HepG2 (cell line): ENCODE results near the gene MKRN1. TPM values are rescaled to one million over a fixed set of nuclear protein-coding genes. Genes with fewer than 3 reads are reported as not detected.

Experiments used
- ATAC-seq: fragments of 200-7000 bp; cut with Tn5 transposase; 3 replicates; pipeline ENCODE4 v1.9.1; 2020; ENCODE audit warnings: mild to moderate bottlenecking, moderate library complexity
- Bru-seq: library from RNA; stranded (reverse); fragments of 400-500 nt; gene quantifications from one replicate; lab custom pipeline; 2021; lab: Mats Ljungman, UMichigan
- BruChase-seq, 2 experiments: library from RNA; stranded (reverse); fragments of 400-500 nt; gene quantifications; one replicate each; lab custom pipeline; 2021; lab: Mats Ljungman, UMichigan
- BruUV-seq: library from RNA; stranded (reverse); fragments of 400-500 nt; replicated peaks from 2 replicates; lab custom pipeline; 2021; lab: Mats Ljungman, UMichigan
- CTCF ChIA-PET: fragments of 300-600 bp; formaldehyde crosslinking; extraction: SDS; loops from one replicate; lab custom pipeline; 2021; ENCODE audit warnings: low total read pairs, inconsistent platforms, low intra/inter-chr PET ratio; lab: Yijun Ruan, JAX
- POLR2A ChIA-PET: fragments of 350-600 bp; sonication (Branson Sonifier 250); formaldehyde crosslinking; loops from one replicate; lab custom pipeline; 2020; ENCODE audit warnings: antibody characterized with exemption, inconsistent platforms; lab: Yijun Ruan, JAX
- DNase-seq: peaks from one replicate; pipeline ENCODE4 v3.0.0-alpha.2; 2015; ENCODE audit warnings: low spot score
- FAIRE-seq: peaks from 3 replicates; lab custom pipeline; 2011; peaks lifted over from hg19 to GRCh38; lab: Jason Lieb, UNC
- H2AFZ ChIP-seq: one replicate; pipeline ENCODE4 v1.6.1; 2011; ENCODE audit warnings: low read length, inconsistent platforms
- H3K27ac ChIP-seq: fragments of 300-600 bp; 3 replicates; pipeline ENCODE4 v1.8.0; 2011; ENCODE audit warnings: mixed run types, mild to moderate bottlenecking, mixed read lengths, low read length, inconsistent platforms; ENCODE audit not compliant: insufficient read depth; ENCODE audit errors: extremely low read length
- H3K27me3 ChIP-seq, 2 experiments: fragments of 200-600 bp in 1 of 2; 2 replicates in 1 of 2; 3 replicates in 1 of 2; pipeline versions ENCODE4 v1.6.0 to v1.8.0; 2011; ENCODE audit warnings: low read length in 2 of 2, mild to moderate bottlenecking in 2 of 2, moderate library complexity in 2 of 2, inconsistent platforms in 1 of 2; ENCODE audit not compliant: insufficient read depth in 2 of 2, control insufficient read depth in 1 of 2
- H3K36me3 ChIP-seq, 2 experiments: fragments of 200-600 bp in 1 of 2; replicated peaks in 1 of 2; 2 replicates in 1 of 2; 3 replicates in 1 of 2; pipeline versions ENCODE4 v1.5.1 to v1.8.0; 2011; ENCODE audit warnings: low read length in 2 of 2, inconsistent platforms in 1 of 2; ENCODE audit not compliant: insufficient read depth in 2 of 2, control insufficient read depth in 1 of 2
- H3K4me1 ChIP-seq: 2 replicates; pipeline ENCODE4 v1.5.1; 2012; ENCODE audit warnings: low read length, inconsistent platforms; ENCODE audit not compliant: insufficient read depth
- H3K4me2 ChIP-seq: 2 replicates; pipeline ENCODE4 v1.6.0; 2011; ENCODE audit warnings: low read depth, low read length, inconsistent platforms
- H3K4me3 ChIP-seq, 3 experiments: fragments of 200-600 bp in 1 of 3; sonication (generic), shearing (Covaris generic) in 1 of 3; replicated peaks in 1 of 3; 2 replicates each; pipeline ENCODE4 v1.5.1; 2011 to 2016; ENCODE audit warnings: low read length in 3 of 3, inconsistent platforms in 2 of 3, low read depth in 2 of 3, mild to moderate bottlenecking in 2 of 3, control low read depth in 1 of 3, mixed read lengths in 1 of 3; ENCODE audit not compliant: insufficient read depth in 1 of 3
- H3K79me2 ChIP-seq: one replicate; pipeline ENCODE4 v1.6.1; 2011; ENCODE audit warnings: low read length, inconsistent platforms; ENCODE audit not compliant: insufficient read depth
- H3K9ac ChIP-seq: 2 replicates; pipeline ENCODE4 v1.6.0; 2011; ENCODE audit warnings: mild to moderate bottlenecking, low read depth, low read length, inconsistent platforms; ENCODE audit not compliant: insufficient read depth
- H3K9me3 ChIP-seq: 2 replicates; pipeline ENCODE4 v1.5.1; 2012; ENCODE audit warnings: mild to moderate bottlenecking, low read length
- H4K20me1 ChIP-seq: 2 replicates; pipeline ENCODE4 v1.6.0; 2011; ENCODE audit warnings: inconsistent platforms, mild to moderate bottlenecking, low read length, moderate library complexity; ENCODE audit not compliant: insufficient read depth
- ATF5 ChIP-seq: sonication (generic); formaldehyde crosslinking; IDR thresholded peaks from 2 replicates; pipeline ENCODE4 v1.4.0; 2020; ENCODE audit warnings: mild to moderate bottlenecking, low read depth, missing genetic modification reagents
- DZIP1 ChIP-seq: sonication (generic); formaldehyde crosslinking; IDR thresholded peaks from 2 replicates; pipeline ENCODE4 v1.5.0; 2020; ENCODE audit warnings: mild to moderate bottlenecking, missing genetic modification reagents
- NFKB2 ChIP-seq: sonication (generic); formaldehyde crosslinking; IDR thresholded peaks from 2 replicates; pipeline ENCODE4 v1.4.0; 2020; ENCODE audit warnings: missing genetic modification reagents, borderline replicate concordance
- NRL ChIP-seq: sonication (generic); formaldehyde crosslinking; IDR thresholded peaks from 2 replicates; pipeline ENCODE4 v1.5.0; 2020; ENCODE audit warnings: missing genetic modification reagents, mild to moderate bottlenecking, moderate library complexity, borderline replicate concordance
- RARA ChIP-seq: IDR thresholded peaks from 2 replicates; pipeline ENCODE4 v1.6.1; 2016; ENCODE audit warnings: missing genetic modification reagents, missing compliant biosample characterization
- TBP ChIP-seq: sonication (generic); formaldehyde crosslinking; IDR thresholded peaks from 2 replicates; pipeline ENCODE4 v1.5.0; 2020; ENCODE audit warnings: missing genetic modification reagents
- ZIK1 ChIP-seq: sonication (generic); formaldehyde crosslinking; IDR thresholded peaks from 2 replicates; pipeline ENCODE4 v1.5.0; 2020; ENCODE audit warnings: mild to moderate bottlenecking, low read depth, missing genetic modification reagents, borderline replicate concordance
- ZNF484 ChIP-seq: sonication (generic); formaldehyde crosslinking; IDR thresholded peaks from 2 replicates; pipeline ENCODE4 v1.5.1; 2020; ENCODE audit warnings: mild to moderate bottlenecking, low read depth, missing genetic modification reagents, borderline replicate concordance
- ZNF614 ChIP-seq: IDR thresholded peaks from 2 replicates; pipeline ENCODE4 v1.6.1; 2018; ENCODE audit warnings: missing biosample characterization, missing genetic modification reagents, inconsistent platforms, borderline replicate concordance
- ZNF629 ChIP-seq: sonication (generic); formaldehyde crosslinking; conservative IDR thresholded peaks from 2 replicates; pipeline ENCODE4 v1.5.0; 2020; ENCODE audit warnings: missing genetic modification reagents
- ZNF775 ChIP-seq: sonication (generic); formaldehyde crosslinking; IDR thresholded peaks from 2 replicates; pipeline ENCODE4 v1.4.0; 2020; ENCODE audit warnings: missing genetic modification reagents, mild to moderate bottlenecking, moderate library complexity, borderline replicate concordance
- ZNF784 ChIP-seq: sonication (generic); formaldehyde crosslinking; IDR thresholded peaks from 2 replicates; pipeline ENCODE4 v1.5.1; 2020; ENCODE audit warnings: missing genetic modification reagents, mild to moderate bottlenecking, borderline replicate concordance
- ZSCAN20 ChIP-seq: sonication (generic); formaldehyde crosslinking; IDR thresholded peaks from 2 replicates; pipeline ENCODE4 v1.4.0; 2020; ENCODE audit warnings: missing genetic modification reagents, mild to moderate bottlenecking, borderline replicate concordance
- WGBS: methylation state at CpG from one replicate; pipeline ENCODE4 v1.1.6; 2017; ENCODE audit warnings: low lambda C conversion rate; 5-methylcytosine and 5-hydroxymethylcytosine counted together
- in situ Hi-C: cut with HindIII; loops from 2 replicates; pipeline ENCODE4 v1.10.0; 2017; ENCODE audit warnings: low pct_unique_long_range_greater_than_20kb; ENCODE audit not compliant: extremely low pct_ligation_motif_present
- intact Hi-C: fragments of 100-400 bp; cut with micrococcal nuclease; formaldehyde crosslinking; loops from one replicate; pipeline ENCODE4 v1.10.0; 2022; ENCODE audit not compliant: unreplicated experiment
- long read RNA-seq, 2 experiments: library from RNA in 1 of 2; library from polyadenylated mRNA in 1 of 2; stranded (forward) in 1 of 2; unstranded in 1 of 2; transcript quantifications; one replicate each; pipeline ENCODE4 v2.0.0, GENCODE V29; 2019 to 2022
- polyA minus RNA-seq, 3 experiments: library from RNA; depleted of rRNA, polyadenylated mRNA; stranded (reverse); fragments of >200 nt; gene quantifications; 2 replicates each; pipeline ENCODE4 v1.2.3, GENCODE V29; 2011; ENCODE audit warnings: low replicate concordance in 1 of 3
- polyA plus RNA-seq, 8 experiments: library from polyadenylated mRNA; depleted of rRNA in 3 of 8; stranded (reverse) in 7 of 8; unstranded in 1 of 8; fragments of >200 nt; fragmentation: Illumina TruSeq in 4 of 8; extraction: Trizol in 4 of 8; gene quantifications; 2 replicates each; pipeline versions ENCODE4 v1.2.1 to v1.2.3, GENCODE V29; 2011 to 2016; ENCODE audit warnings: low read depth in 4 of 8, missing spikeins in 1 of 8, mixed read lengths in 1 of 8; ENCODE audit not compliant: insufficient read depth in 1 of 8
- total RNA-seq, 5 experiments: library from RNA; depleted of rRNA; stranded (reverse); fragments of >200 nt; fragmentation: Illumina TruSeq; extraction: Trizol; gene quantifications; 2 replicates each; pipeline ENCODE4 v1.2.3, GENCODE V29; 2016; ENCODE audit warnings: low read depth in 1 of 5

Gene MKRN1
- 32.8 and 38.2 TPM in 2 replicates for total RNA-seq (2016; rRNA removed; fragmentation: Illumina TruSeq; extraction: Trizol)
- 10.2 and 10.5 TPM in 2 replicates for total RNA-seq (2016; cell fraction: cytosol; rRNA removed; fragmentation: Illumina TruSeq; extraction: Trizol; ENCODE audit: low read depth)
- total RNA-seq (2016; cell fraction: insoluble cytoplasmic fraction; rRNA removed; fragmentation: Illumina TruSeq; extraction: Trizol): 36.2 and 37.5 TPM in 2 replicates
- total RNA-seq (2016; cell fraction: membrane; rRNA removed; fragmentation: Illumina TruSeq; extraction: Trizol): 20.2 and 21.3 TPM in 2 replicates
- total RNA-seq (2016; cell fraction: nucleus; rRNA removed; fragmentation: Illumina TruSeq; extraction: Trizol): 29.8 and 30.2 TPM in 2 replicates
- 27.5 and 28.5 TPM in 2 replicates for polyA plus RNA-seq (2011; rRNA removed)
- polyA plus RNA-seq (2011; cell fraction: cytosol; rRNA removed): 25.5 and 28.8 TPM in 2 replicates
- polyA plus RNA-seq (2011; cell fraction: nucleus; rRNA removed): 22.5 and 27.8 TPM in 2 replicates
- 54.2 and 55.8 TPM in 2 replicates for polyA plus RNA-seq (2012)
- 7.0 and 7.2 TPM in 2 replicates for polyA plus RNA-seq (2016; cell fraction: cytosol; fragmentation: Illumina TruSeq; extraction: Trizol; ENCODE audit: low read depth)
- 34.8 and 35.1 TPM in 2 replicates for polyA plus RNA-seq (2016; cell fraction: insoluble cytoplasmic fraction; fragmentation: Illumina TruSeq; extraction: Trizol; ENCODE audit: low read depth)
- 11.7 and 14.8 TPM in 2 replicates for polyA plus RNA-seq (2016; cell fraction: membrane; fragmentation: Illumina TruSeq; extraction: Trizol; ENCODE audit: low read depth)
- 38.2 and 40.5 TPM in 2 replicates for polyA plus RNA-seq (2016; cell fraction: nucleus; fragmentation: Illumina TruSeq; extraction: Trizol; ENCODE audit: insufficient read depth, low read depth)
- polyA minus RNA-seq (2011; rRNA and poly(A)+ RNA removed; ENCODE audit: low replicate concordance): 38.3 and 51.2 TPM in 2 replicates
- polyA minus RNA-seq (2011; cell fraction: cytosol; rRNA and poly(A)+ RNA removed): 23.6 and 33.5 TPM in 2 replicates
- polyA minus RNA-seq (2011; cell fraction: nucleus; rRNA and poly(A)+ RNA removed): 31.3 and 38.8 TPM in 2 replicates
- percentile 80 among the genes with signal in this experiment for Bru-seq, nascent RNA
- percentile 92 among the genes with signal in this experiment for BruChase-seq, experiment 1, labeled RNA remaining after a 6-hour chase
- BruChase-seq, experiment 2, labeled RNA remaining after a 2-hour chase: percentile 85 among the genes with signal in this experiment
- long read RNA-seq, experiment 1, transcript MKRN1-201 (8 exons, 3,151 nt): major isoform, 23 of 35 reads
- long read RNA-seq, experiment 1, partial matches to known transcripts: 5 of 35 reads
- long read RNA-seq, experiment 1, other reads (novel, unspliced or antisense): 5 of 35 reads
- long read RNA-seq, experiment 2, transcript MKRN1-201 (8 exons, 3,151 nt): major isoform, 56 of 114 reads
- long read RNA-seq, experiment 2, transcript MKRN1-202 (5 exons, 1,601 nt): minor isoform, 6 of 114 reads
- long read RNA-seq, experiment 2, partial matches to known transcripts: 8 of 114 reads
- long read RNA-seq, experiment 2, other reads (novel, unspliced or antisense): 40 of 114 reads

- in situ Hi-C loops (no loop called here), intact Hi-C loops (no loop called here)
- DNase-seq (peak; percentile 93), FAIRE-seq (peak; percentile 42), ATAC-seq (peak; percentile 97)
- H3K36me3 ChIP-seq: no peaks in the 10 kb centered on the region
- no peaks in the 10 kb centered on the region; a peak in 1 of 5 replicates for H3K27me3 ChIP-seq
- no peaks in the 10 kb centered on the region for H3K9me3 ChIP-seq
- peak within 1 kb of the TSS; percentile 99 for H2AFZ ChIP-seq
- H3K27ac ChIP-seq: peak within 1 kb of the TSS; percentile 91
- peaks cover 45% of the 10 kb centered on the region for H3K79me2 ChIP-seq
- no CpG with 5 or more reads among the region's 71 CpGs for WGBS
- POLR2A ChIA-PET: no interaction called here
- peak within 1 kb of the TSS; percentile 93 to 95 (median 94) for H3K4me3 ChIP-seq
- CTCF ChIA-PET: no interaction called here
- peaks cover 28% of the 10 kb centered on the region for H3K4me1 ChIP-seq
- H3K9ac ChIP-seq: peak within 1 kb of the TSS; percentile 83
- H3K4me2 ChIP-seq: peak within 1 kb of the TSS; percentile 90
- H4K20me1 ChIP-seq: peaks cover 30% of the 10 kb centered on the region
- BruUV-seq: no TSS peak
- TF ChIP-seq ZNF629 (0 out of 2 replicates have a peak, but pooled peaks have one; percentile 12), ZNF614 (CRISPR knock-in tag) (peak; percentile 64; the same call in 1 of the 2 replicates), ATF5 (CRISPR knock-in tag) (no peak), NRL (CRISPR knock-in tag) (peak; percentile 76; the same call in 1 of the 2 replicates), TBP (CRISPR knock-in tag) (no peak), ZIK1 (CRISPR knock-in tag) (no peak; the same call in 1 of the 2 replicates), ZNF484 (CRISPR knock-in tag) (no peak), NFKB2 (CRISPR knock-in tag) (no peak), ZNF784 (CRISPR knock-in tag) (no peak), DZIP1 (CRISPR knock-in tag) (no peak), ZSCAN20 (CRISPR knock-in tag) (no peak), ZNF775 (CRISPR knock-in tag) (no peak), RARA (CRISPR knock-in tag) (peak; percentile 57; the same call in 1 of the 2 replicates)
Observed at GRCh38 chr7:140479062-140479738, at the start of gene MKRN1. MKRN1 (minus strand) TSS chr7:140479505; CDS start chr7:140479344, 161 bp downstream.
